GM19395 (cell line): ENCODE data around the gene FEM1B.
"Not testable (repeated sequence)": the region's sequence is repeated elsewhere in the genome, so short reads cannot be mapped to it uniquely, and the experiment has no call there.

Source experiments
- ATAC-seq: cut with Tn5 transposase; IDR thresholded peaks from one replicate; pipeline ENCODE4 v1.9.1; 2021; ENCODE audit warnings: mild to moderate bottlenecking, moderate library complexity; ENCODE audit not compliant: unreplicated experiment

FEM1B gene

DNA sequence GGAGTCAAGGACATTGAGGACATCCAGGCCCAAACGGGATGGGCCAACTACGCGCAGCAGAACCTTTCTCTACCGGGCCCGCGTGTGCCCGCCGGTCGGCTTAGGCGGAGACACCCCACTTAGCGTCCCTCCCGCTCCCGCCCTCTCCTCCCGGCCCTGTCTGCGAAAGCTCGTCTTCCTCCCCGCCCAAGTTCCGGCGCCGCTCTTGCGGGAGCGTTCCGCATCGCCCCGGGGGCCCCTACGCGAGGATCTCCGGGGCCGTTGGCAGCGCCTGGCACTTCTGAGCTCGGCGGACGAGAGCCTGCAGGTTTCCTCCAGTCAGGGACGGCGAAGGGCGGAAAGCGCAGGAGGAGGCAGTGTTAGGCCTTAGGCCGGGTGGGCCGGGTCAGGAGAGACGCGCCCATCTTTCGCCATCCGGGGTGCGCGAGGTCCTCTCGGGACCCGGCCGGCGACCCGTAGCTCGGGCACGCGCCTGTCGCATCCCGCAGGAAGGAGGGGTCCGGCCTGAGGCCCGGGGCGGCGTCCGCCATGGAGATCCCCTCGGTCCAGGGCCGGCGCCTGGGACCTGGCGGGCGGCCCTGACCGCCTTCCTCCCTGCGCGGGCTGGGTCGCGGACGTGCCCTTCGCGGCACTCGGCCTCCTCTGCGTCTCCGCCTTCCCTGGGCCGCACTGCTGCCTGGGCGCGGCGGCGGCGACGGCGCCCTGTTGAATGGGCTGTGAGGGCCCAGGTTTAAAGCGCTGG lies at the start of gene FEM1B:
FEM1B (plus strand) TSS at position 143 of the 742 bp plus-strand sequence. CDS start 673 bp downstream, outside the sequence.
- ATAC-seq: peak; percentile 74

DNA sequence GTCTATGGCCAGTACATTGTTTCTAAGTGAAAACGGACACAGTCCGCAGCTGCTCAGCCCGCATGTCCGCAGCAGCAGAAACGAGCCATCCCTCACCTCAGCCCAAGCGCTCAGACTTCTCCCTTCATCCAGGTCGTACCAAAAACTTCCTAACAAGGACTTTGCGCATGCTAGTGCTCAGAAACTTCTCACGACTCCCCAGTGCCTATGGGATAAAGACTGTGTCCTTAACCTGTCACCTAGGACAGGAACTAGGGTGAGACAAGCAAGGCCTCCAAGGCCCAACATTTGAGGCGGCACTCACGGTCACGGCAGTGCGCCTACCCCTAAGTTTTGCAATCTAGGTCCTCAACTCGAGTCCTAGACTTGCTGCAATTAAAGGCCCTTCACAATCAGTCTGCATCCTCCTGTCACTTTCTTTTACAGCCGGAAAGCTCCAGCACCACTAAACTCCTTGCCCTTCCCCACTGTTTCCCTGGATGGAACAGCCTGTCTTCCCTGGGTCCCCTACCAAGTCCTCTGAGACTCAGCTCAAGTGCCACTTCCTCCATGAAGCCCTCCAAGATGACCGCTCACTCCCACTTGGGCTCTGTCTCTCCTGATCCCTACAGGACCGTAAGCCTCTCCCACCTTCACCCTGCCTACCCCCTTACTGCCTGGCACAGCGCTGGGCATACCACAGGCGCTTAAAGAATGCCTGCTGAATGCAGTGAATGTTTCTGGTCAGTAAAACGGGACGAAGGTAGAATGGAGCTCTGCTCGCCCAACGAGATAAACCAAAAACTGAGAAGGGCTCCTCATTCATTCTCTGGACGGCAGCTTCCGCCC lies 49.2 kb upstream of the FEM1B start:
- no peak for ATAC-seq

DNA sequence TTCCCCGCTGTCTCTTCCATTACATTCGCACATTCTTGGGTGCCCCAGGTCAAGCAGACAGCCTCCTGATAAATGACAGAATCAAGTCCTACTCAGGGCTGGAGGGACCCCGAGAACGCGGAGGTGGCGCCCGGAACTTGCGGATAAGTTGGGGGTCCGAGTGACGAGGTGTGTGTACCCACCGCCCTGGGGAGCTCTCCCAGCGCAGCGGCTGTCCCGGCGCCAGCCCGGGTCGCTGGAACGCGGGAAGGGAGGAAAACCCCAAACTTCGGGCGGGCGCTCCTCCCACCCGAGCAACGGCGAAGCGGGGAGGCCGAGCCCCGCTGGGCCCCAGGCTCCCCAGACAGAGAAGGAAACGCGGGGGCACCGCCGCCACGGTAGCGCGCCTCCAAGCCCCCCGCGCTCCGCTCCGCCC lies 48.6 kb upstream of the FEM1B start:
- ATAC-seq: peak; percentile 6

DNA sequence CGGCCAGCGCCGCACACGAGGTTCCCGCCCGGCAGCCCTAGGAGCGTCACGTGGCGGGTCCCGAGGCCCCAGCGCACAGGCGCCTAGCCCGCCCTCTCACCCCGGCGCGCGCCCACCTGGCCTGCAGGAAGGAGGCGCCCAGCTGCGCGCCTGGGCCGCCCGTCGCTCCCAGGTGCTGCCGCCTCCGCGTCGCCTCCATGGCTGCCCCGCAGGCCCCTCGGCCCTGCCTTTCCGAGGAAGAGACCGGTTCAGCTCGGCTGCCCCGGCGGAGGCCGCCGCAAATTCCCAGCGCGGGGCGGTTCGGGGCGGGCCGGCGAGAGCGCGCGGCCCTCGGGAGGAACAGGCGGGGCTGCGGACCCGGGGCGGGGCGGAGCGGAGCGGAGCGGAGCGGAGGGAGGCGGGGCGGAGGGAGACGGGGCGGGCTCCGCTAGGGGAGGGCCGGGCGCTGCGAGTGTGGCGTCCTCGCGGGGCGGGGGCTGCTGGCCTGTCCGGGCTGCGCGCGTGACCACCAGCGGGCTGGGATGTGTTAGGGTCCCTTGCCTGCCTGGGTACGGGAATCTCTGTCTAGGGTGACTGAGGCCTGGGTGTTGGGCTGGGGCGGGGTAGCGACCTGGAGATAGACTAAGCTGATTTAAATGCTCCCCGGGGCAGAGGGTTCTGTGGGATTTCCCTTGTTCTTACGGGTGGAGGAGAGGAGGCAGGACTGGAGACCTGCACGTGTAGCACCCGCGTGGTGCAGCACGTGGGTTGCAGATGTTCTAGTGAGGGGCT lies 48.0 kb upstream of the FEM1B start, which contains the start of gene CLN6:
CLN6 (minus strand) TSS at position 343 of the 771 bp plus-strand sequence; CDS start at position 199, 144 bp downstream.
- ATAC-seq: peak; percentile 77

DNA sequence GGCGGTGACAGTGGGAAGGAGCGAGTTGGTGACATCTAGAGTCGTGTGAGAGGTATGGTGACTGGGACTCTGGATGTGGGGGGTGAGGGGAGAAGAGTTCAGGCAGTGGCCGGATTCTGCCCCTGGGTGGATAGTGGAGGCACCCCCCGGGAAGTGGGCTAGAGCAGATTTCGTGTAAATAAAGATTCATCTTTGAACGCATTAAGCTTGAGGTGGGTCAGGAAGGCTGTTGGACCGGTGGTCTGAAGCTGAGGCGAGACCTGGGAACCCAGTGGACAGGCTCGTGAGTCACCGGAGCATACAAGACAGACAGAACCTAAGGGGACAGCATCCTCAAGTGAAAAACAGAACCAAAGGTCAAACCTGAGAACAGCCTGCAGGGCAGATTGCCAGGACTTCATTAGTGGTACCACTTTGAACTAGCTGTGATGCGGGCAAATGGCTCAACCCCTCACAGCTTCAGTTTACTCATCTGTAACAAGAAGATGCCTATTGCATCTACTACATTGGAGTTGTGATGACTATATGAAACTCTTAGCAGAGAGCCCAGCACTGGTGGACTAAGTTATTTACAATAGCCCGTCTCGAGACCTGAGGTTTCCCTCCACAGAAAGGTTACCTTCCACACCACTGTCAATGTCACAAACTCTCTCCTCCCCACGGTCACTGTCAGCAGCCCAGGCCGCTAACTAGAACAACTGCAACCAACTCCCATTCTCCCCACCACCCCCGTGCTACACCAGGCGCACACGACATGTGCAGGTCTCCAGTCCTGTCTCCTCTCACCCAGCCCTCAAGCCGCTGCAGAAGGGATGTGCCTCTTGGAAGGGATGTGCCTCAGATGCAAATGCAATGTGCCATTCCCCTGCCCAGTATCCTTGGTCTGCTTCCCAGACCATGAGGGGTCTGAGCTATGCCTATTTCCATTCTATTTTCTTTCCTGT lies 47.1 kb upstream of the FEM1B start:
- ATAC-seq: no peak

DNA sequence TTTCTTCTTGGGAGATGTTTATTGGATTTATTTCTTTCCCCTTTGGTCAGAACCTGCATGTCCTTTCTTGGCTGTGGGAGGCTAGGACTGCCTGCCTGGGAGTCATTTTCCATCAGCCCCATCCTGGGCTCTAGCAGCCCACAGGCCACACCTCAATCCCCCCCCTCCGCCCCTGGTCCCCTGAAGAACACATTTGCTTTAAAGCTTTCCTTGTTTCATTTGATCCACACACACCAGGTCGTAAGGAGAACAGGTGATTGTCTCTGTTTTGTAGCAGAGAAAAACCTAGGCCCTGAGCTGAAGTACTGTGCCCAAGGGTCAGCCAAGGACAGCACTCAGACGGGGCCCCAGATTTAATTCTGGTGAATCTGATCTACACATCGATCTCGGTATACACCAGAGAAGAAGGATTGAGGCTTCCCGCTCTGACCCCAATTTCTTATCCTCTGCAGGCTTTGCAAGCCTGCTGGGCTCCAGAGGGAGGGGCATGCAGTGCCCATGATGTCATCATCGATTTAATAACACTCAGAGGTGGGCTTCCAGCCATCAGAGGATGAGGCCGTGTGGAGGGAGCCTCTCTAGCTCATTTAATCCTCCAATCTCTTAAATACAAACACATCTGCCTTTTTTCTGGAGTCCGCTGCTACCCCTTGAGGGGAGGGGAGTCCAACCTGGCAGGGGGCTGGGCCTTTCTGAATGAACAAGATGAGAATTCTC lies 46.3 kb upstream of the FEM1B start:
- ATAC-seq: no peak

DNA sequence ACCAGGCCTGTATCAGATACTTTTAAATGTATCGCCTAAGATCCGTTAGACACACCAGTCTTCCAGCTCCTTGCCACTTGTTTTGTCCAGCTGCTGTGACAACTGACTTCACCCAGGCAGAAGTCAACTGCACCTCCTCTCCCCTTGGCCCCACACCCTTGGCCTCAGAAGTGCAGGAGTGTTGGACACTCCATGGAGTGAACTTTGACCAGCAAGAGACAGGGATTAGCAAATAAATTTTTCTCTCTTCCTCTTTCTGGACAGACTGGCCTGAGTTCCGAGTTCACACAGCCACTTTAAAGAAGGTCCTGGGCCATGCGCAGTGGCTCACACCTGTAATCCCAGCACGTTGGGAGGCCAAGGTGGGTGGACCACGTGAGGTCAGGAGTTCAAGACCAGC lies 45.1 kb upstream of the FEM1B start:
- no peak for ATAC-seq

DNA sequence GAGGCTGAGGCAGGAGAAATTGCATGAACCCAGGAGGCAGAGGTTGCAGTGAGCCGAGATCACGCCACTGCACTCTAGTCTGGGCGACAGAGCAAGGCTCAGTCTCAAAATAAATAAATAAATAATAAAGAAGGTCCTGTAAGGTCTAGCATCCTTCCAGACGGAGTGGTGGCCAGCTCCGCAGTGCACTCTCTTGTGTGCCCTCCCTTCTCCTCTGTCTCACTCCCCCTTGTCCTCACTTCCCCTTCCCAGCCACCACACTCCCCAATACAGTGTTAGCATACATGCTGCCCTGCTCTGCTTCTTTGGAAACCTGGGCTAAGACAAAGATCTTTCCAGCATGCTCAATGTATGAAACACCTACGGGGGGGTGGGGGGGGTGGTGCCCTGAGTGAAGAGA lies 44.6 kb upstream of the FEM1B start:
- ATAC-seq: no peak

DNA sequence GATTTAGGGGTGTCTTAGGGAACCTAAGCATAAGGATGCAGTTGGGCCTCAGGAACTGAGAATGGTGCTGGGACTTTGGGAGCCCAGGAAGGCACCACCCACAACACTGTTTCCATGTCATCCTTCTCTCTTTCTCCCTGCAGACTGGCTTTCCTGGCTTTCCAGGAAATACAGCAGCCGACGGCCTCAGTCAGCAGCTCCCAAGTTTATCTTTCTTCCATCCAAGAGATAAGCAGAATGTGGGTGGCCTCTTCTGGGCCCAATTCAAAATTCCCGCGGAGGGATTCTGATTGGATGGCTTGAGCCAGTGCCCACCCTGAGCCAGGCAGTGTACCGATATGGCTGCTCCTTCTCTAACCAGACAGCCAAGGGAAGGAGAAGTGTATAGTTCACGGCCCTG lies 43.5 kb upstream of the FEM1B start:
- no peak for ATAC-seq

DNA sequence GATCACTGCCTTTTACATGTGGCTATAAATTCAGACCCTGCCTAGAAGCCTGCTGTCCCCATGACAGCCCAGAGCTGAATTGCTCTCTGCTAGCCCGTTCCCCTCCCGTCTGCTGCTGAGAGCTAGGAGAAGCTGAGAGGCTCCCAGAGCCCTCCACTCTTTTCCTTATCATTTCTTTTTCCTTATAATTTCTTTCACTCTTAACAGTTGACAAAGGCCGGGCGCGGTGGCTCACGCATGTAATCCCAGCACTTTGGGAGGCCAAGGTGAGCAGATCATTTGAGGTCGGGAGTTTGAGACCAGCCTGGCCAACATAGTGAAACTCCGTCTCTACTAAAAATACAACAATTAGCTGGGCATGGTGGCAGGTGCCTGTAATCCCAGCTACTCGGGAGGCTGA lies 43.0 kb upstream of the FEM1B start:
- ATAC-seq: not testable (repeated sequence)

DNA sequence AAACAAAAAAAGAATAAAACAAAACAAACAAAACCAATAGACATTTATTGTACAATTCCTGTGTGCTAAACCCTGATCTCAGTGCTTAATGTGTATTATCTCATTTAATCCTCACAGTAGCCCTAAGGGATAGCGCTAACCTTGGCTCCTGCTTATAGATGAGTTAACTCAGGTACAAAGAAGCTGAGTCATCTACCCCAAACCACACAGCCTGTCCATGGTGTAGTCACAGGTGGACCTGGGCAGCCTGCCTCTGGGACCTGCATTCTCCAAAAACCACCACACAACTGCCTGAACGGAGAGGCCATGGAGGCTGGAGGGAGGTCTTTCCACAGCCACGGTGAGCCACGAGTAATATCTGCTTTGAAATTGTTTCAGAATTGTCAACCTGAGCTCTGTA lies 42.5 kb upstream of the FEM1B start:
- ATAC-seq: no peak

DNA sequence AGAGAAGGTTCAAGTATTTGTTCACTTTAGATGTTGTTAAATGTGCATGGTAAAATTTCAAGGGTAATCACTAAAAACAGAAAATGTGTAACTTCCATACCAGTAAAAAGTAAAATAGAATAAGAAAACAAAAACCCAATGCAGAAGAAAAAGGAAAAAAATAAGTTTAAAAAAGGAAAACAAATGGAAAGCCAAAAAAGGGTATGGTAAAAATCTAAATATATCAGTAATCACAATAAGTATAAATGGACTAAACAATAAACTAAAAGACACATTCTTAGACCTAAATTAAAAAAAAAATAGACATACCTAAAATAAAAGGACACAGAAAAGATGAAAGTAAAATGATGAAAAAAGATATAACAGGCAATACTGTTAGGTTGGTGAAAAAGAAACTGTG lies 38.5 kb upstream of the FEM1B start:
- ATAC-seq: no peak

DNA sequence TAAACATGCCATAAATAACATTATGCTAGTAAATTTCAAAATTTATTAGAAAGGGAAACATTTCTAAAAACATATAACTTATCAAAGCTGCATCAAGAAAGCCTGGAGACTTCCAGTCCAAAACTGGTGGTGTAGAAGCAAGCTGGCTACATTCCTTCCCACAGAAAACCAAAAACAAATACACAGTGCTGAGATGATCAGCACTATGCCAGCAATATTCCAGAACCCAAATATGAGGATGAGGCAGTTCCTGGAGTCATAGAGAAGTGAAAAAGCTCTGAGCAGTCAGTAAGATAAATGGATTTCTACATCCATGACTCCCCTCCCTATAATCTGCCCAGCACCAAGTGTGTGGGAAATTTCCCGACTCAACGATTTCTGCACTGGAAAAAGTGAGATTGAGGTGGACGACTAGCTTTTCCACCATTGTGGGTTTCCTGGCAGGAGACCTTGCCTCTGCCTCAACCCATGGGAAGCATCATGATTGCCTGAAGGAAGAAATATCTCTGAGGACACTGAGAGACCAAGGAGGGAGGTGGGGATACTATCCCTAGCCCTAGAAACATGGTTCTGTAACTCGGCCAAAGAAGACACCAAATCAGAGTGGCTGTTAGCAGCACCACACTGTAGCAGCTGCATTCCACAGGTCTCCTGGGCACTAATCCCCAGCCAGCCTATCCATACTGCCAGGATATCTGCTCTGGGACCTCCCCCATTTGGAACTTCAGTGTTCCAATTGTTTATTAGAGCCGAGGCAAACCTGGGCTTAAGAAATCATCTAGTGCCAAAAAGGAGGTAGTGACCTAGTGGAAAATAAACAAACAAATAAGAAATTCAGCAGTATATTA lies 36.2 kb upstream of the FEM1B start:
- ATAC-seq: no peak

DNA sequence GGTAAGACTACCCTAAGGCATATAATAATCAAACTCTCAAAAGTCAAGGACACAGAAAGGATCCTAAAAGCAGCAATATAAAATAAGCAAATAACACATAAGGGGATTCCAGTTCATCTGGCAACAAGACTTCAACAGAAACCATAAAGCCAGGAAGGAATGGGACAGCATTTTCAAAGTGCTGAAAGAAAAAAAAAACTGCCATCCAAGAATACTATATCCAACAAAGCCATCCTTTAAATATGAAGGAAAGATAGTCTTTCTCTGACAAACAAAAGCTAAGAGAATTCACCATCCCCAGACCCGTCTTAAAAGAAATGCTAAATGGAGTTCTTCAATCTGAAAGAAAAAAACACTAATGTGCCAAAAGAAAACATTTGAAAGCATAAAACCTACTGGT lies 33.3 kb upstream of the FEM1B start:
- no peak for ATAC-seq

DNA sequence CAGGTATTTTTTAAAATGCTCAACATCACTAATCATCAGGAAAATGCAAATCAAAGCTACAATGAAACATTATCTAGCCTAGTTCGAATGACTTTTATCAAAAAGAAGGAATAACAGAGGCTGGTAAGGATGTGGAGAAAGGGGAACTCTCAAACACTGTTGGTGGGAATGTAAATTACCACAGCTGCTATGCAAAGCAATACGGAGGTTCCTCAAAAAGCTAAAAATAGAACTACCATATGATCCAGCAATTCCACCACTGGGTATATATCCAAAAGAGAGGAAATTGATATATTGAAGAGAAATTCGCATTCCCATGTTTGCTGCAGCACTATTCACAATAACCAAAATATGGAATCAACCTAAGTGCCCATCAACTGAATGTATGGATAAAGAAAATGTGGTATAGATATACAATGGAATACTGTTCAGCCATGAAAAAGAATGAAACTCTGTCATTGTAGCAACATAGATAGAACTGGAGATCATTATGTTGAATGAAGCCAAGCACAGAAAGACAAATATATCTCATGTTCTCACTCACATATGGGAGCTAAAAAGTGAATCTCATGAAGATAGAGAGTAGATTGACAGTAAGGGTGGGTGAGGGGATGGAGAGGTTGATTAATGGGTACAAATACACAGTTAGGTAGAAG lies 28.4 kb upstream of the FEM1B start:
- no peak for ATAC-seq

DNA sequence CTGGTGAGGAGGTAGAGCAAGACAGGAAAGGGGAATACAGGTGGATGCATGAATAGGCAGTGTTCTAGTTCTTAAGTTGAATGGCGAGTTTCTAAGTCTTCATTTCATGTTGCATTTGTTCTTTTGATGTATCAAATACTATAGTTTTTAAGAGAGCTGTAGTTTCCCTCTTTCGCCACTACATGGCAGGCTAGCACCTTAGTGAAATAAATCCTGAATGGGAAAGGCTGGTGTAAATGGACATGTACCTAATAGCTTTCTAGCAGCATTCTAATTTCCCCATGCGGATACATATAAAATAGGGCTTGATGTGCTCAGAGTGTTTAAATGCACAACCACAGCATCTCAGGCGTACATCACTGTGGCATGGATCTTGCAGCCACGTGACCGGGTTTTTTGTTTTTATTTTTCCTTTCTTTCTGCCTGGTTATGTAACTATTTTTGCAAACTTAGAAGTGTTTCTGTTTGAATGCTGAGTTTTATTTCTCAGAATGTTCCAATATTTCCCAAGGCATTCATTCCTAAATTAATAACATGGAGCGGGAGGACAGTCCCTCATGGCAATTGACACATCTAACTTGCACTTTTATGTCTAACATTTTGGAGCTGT lies 24.5 kb upstream of the FEM1B start:
- no peak for ATAC-seq

DNA sequence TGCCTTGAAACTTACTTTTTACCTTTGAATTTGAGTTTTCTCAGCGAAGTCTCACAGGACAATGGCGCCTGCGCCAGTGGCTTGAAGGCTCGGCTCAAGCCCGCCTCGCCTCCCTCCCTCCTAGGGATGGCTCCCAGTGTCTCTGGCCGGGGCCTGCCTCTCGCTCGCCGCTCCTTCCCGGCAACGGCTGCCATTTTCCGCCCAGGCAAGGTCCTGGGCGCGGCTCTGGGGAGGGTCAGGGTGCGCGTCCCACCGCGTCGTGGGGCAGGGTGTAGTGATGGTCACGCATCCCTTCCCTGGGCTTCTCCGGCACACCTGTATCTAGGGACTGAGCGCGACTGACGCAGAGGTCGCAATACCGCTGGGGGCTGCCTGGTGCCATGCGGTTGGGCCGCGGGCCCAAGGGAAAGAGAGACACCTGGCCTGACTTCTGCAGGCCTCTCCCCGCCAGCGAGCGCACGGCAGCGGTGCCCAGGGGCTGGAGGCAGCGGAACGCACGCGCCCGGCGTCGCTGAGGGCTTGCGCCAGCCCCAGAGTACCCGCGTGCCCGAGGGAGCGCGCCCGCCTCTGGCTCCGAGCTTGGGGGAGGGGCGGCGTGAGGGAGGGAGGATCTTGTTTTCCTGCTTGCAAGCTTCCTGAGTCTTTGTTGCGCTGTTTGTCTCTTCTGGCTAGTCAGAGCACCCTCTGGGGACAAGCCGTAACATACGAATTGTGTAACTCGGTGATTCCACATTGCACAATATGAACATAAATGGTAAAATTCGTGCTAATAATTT lies 20.7 kb upstream of the FEM1B start:
- ATAC-seq: no peak
